ENCODE results near the gene CDYL2. TPM values are rescaled to one million over a fixed set of nuclear protein-coding genes. Genes with fewer than 3 reads are reported as not detected.

Gene CDYL2
- total RNA-seq, 1 donor from 2014 or later = 2.9 TPM

- Histone ChIP-seq H3K27me3 (no peaks in the 10 kb centered on the region), H3K9me3 (no peaks in the 10 kb centered on the region), H3K36me3 (no peaks in the 10 kb centered on the region), H3K4me1 (no peaks in the 10 kb centered on the region), H3K27ac (no peak overlapping the region), H3K4me3 (no peak overlapping the region)
- TF ChIP-seq CTCF (IDR thresholded peaks at IDR 0.05) = no peak
- no peak for TF ChIP-seq POLR2AphosphoS5 (IDR thresholded peaks at IDR 0.05; ENCODE audit: insufficient read depth in 1 of 2, low read depth in 1 of 2)
- no peak for TF ChIP-seq POLR2A (IDR thresholded peaks at IDR 0.05)
- intact Hi-C loops (cut with DNase I) = no loop called here
- DNase-seq (ENCODE audit: extremely low spot score in 2 of 2) = no peak
Measured at GRCh38 chr16:80705596-80705995, 98.8 kb downstream of the CDYL2 start.

- TF ChIP-seq POLR2AphosphoS5 (IDR thresholded peaks at IDR 0.05; ENCODE audit: insufficient read depth in 1 of 2, low read depth in 1 of 2) = no peak
- TF ChIP-seq CTCF (IDR thresholded peaks at IDR 0.05) = no peak
- no peak for TF ChIP-seq POLR2A (IDR thresholded peaks at IDR 0.05)
- no peaks in the 10 kb centered on the region for H3K9me3 ChIP-seq
- H3K4me3 ChIP-seq = no peak overlapping the region
- DNase-seq (ENCODE audit: extremely low spot score in 2 of 2) = peak in 1 of 2 donors; percentile 74
- intact Hi-C loops (cut with DNase I) = no loop called here
- H3K36me3 ChIP-seq = no peaks in the 10 kb centered on the region
- no peaks in the 10 kb centered on the region for H3K27me3 ChIP-seq
- no peak overlapping the region for H3K27ac ChIP-seq
- no peaks in the 10 kb centered on the region for H3K4me1 ChIP-seq
Measured at GRCh38 chr16:80704751-80705505, 99.5 kb downstream of the CDYL2 start.

- H3K27me3 ChIP-seq = no peaks in the 10 kb centered on the region
- H3K36me3 ChIP-seq = no peaks in the 10 kb centered on the region
- no peaks in the 10 kb centered on the region for H3K4me1 ChIP-seq
- no peak for TF ChIP-seq CTCF (IDR thresholded peaks at IDR 0.05)
- no peak overlapping the region for H3K4me3 ChIP-seq
- peak in 1 of 2 donors; percentile 74 for DNase-seq (ENCODE audit: extremely low spot score in 2 of 2)
- H3K9me3 ChIP-seq = no peaks in the 10 kb centered on the region
- no peak overlapping the region for H3K27ac ChIP-seq
- intact Hi-C loops (cut with DNase I) = no loop called here
Measured at GRCh38 chr16:80703131-80704071, 101.0 kb downstream of the CDYL2 start.

GRCh38 chr16:80702696-80703095, 101.7 kb downstream of the CDYL2 start:
- intact Hi-C loops (cut with DNase I) = no loop called here
- Histone ChIP-seq H3K27ac (no peak overlapping the region), H3K9me3 (no peaks in the 10 kb centered on the region), H3K27me3 (no peaks in the 10 kb centered on the region), H3K4me1 (no peaks in the 10 kb centered on the region), H3K4me3 (no peak overlapping the region), H3K36me3 (no peaks in the 10 kb centered on the region)
- no peak for TF ChIP-seq CTCF (IDR thresholded peaks at IDR 0.05)
- no peak for TF ChIP-seq POLR2A (IDR thresholded peaks at IDR 0.05)
- no peak for TF ChIP-seq POLR2AphosphoS5 (IDR thresholded peaks at IDR 0.05; ENCODE audit: insufficient read depth in 1 of 2, low read depth in 1 of 2)
- peak in 1 of 2 donors; percentile 49 for DNase-seq (ENCODE audit: extremely low spot score in 2 of 2)
